Mammary epithelial cell (primary cell): ENCODE measurements around the gene DAND5.

Source experiments
- EZH2 ChIP-seq: IDR thresholded peaks from 2 replicates; pipeline ENCODE4 v1.6.1; 2012; ENCODE audit warnings: low read length, inconsistent platforms, borderline replicate concordance
- TF ChIP-seq, protein P1 (sequence below), 2 donors: IDR thresholded peaks in 1 of 2; conservative IDR thresholded peaks in 1 of 2; 2 replicates each; pipeline ENCODE4 v1.5.1; 2011 to 2012; ENCODE audit warnings: inconsistent platforms in 2 of 2, low read length in 2 of 2, mild to moderate bottlenecking in 2 of 2, control low read depth in 1 of 2, low read depth in 1 of 2; ENCODE audit not compliant: insufficient read depth in 1 of 2; ENCODE audit errors: extremely low read depth in 1 of 2

- TF ChIP-seq, protein P1, sequence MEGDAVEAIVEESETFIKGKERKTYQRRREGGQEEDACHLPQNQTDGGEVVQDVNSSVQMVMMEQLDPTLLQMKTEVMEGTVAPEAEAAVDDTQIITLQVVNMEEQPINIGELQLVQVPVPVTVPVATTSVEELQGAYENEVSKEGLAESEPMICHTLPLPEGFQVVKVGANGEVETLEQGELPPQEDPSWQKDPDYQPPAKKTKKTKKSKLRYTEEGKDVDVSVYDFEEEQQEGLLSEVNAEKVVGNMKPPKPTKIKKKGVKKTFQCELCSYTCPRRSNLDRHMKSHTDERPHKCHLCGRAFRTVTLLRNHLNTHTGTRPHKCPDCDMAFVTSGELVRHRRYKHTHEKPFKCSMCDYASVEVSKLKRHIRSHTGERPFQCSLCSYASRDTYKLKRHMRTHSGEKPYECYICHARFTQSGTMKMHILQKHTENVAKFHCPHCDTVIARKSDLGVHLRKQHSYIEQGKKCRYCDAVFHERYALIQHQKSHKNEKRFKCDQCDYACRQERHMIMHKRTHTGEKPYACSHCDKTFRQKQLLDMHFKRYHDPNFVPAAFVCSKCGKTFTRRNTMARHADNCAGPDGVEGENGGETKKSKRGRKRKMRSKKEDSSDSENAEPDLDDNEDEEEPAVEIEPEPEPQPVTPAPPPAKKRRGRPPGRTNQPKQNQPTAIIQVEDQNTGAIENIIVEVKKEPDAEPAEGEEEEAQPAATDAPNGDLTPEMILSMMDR (conservative IDR thresholded peaks at IDR 0.05 in 1 of 2, IDR thresholded peaks at IDR 0.05 in 1 of 2; ENCODE audit: extremely low read depth in 1 of 2, insufficient read depth in 1 of 2, low read depth in 1 of 2, low read length in 2 of 2), result no peak
- no peak for TF ChIP-seq EZH2
Measured at GRCh38 chr19:13013649-13014048, 44.3 kb downstream of the DAND5 start.
